CD4-positive, alpha-beta T cell (primary cell): Measurements from ENCODE around the gene RGS14. TPM values are rescaled to one million over a fixed set of nuclear protein-coding genes. Genes with fewer than 3 reads are reported as not detected.

Source experiments
- ATAC-seq: fragments of 200-7000 bp; cut with Tn5 transposase; one replicate; pipeline ENCODE4 v1.10.0; 2022; ENCODE audit warnings: mild to moderate bottlenecking; ENCODE audit not compliant: poor library complexity
- CTCF ChIA-PET: fragments of 350-600 bp; sonication (Branson Sonifier 250); formaldehyde crosslinking; loops from one replicate; lab custom pipeline; 2021; ENCODE audit warnings: antibody characterized with exemption, inconsistent platforms; lab: Charles Lee
- POLR2A ChIA-PET: fragments of 350-600 bp; sonication (Branson Sonifier 250); formaldehyde crosslinking; loops from one replicate; lab custom pipeline; 2021; ENCODE audit warnings: antibody characterized with exemption, inconsistent platforms; lab: Charles Lee
- DNase-seq, 14 experiments: peaks; one replicate each; pipeline ENCODE4 v3.0.0-alpha.2; 2013 to 2020; ENCODE audit warnings: mixed read lengths in 2 of 14
- H3K27ac ChIP-seq, 2 donors: one replicate each; pipeline versions ENCODE4 v1.5.1 to v1.7.0; 2013; ENCODE audit warnings: low read length in 2 of 2, low read depth in 1 of 2, mild to moderate bottlenecking in 1 of 2
- H3K27me3 ChIP-seq, 2 experiments: 1 replicate in 1 of 2; 2 replicates in 1 of 2; pipeline versions ENCODE4 v1.6.1 to v1.7.0; 2013; ENCODE audit warnings: low read length in 2 of 2, control low read depth in 1 of 2, mild to moderate bottlenecking in 1 of 2, moderate library complexity in 1 of 2; ENCODE audit not compliant: insufficient read depth in 2 of 2, control insufficient read depth in 1 of 2
- H3K36me3 ChIP-seq: one replicate; pipeline ENCODE4 v1.6.1; 2013; ENCODE audit warnings: low read length, control low read depth; ENCODE audit not compliant: insufficient read depth
- H3K4me1 ChIP-seq: one replicate; pipeline ENCODE4 v1.6.1; 2013; ENCODE audit warnings: low read length, control low read depth; ENCODE audit not compliant: insufficient read depth
- H3K4me3 ChIP-seq: one replicate; pipeline ENCODE4 v1.5.1; 2013; ENCODE audit warnings: mild to moderate bottlenecking, low read length, moderate library complexity
- H3K9me3 ChIP-seq, 2 experiments: 1 replicate in 1 of 2; 2 replicates in 1 of 2; pipeline versions ENCODE4 v1.6.1 to v1.7.0; 2013; ENCODE audit warnings: low read length in 2 of 2, mild to moderate bottlenecking in 2 of 2, control low read depth in 1 of 2, moderate library complexity in 1 of 2; ENCODE audit not compliant: control insufficient read depth in 1 of 2, insufficient read depth in 1 of 2
- H3K27ac Mint-ChIP-seq: one replicate; pipeline ENCODE4 v1.8.0; 2020; ENCODE audit warnings: mixed read lengths
- H3K27me3 Mint-ChIP-seq: one replicate; pipeline ENCODE4 v1.8.0; 2021; ENCODE audit warnings: mixed read lengths
- H3K36me3 Mint-ChIP-seq: one replicate; pipeline ENCODE4 v1.8.0; 2021; ENCODE audit warnings: low read depth, mixed read lengths
- H3K4me1 Mint-ChIP-seq: one replicate; pipeline ENCODE4 v1.8.0; 2021; ENCODE audit warnings: low read depth, mixed read lengths
- H3K4me3 Mint-ChIP-seq: one replicate; pipeline ENCODE4 v1.8.0; 2020; ENCODE audit warnings: mild to moderate bottlenecking, mixed read lengths
- H3K9me3 Mint-ChIP-seq: one replicate; pipeline ENCODE4 v1.8.0; 2020; ENCODE audit warnings: mixed read lengths
- intact Hi-C, 2 experiments: fragments of 100-400 bp; cut with DNase I in 1 of 2; cut with micrococcal nuclease in 1 of 2; formaldehyde crosslinking; loops; one replicate each; pipeline versions ENCODE4 v1.15.1 to v1.9.0; 2023 to 2025; cut with DNase I, micrococcal nuclease
- total RNA-seq, 174 experiments: library from RNA in 2 of 174; stranded (reverse) in 2 of 174; gene quantifications; one replicate each; pipeline ENCODE4 v1.2.3 and lab custom pipeline; 2021 to 2026
- TF ChIP-seq, protein P1 (sequence below): fragments of 200-600 bp; IDR thresholded peaks from one replicate; pipeline ENCODE4 v1.8.0; 2022; ENCODE audit warnings: antibody characterized with exemption, mild to moderate bottlenecking

Gene RGS14
- total RNA-seq, 2 experiments from 2014 or later, result 34.7 to 35.3 TPM

DNA sequence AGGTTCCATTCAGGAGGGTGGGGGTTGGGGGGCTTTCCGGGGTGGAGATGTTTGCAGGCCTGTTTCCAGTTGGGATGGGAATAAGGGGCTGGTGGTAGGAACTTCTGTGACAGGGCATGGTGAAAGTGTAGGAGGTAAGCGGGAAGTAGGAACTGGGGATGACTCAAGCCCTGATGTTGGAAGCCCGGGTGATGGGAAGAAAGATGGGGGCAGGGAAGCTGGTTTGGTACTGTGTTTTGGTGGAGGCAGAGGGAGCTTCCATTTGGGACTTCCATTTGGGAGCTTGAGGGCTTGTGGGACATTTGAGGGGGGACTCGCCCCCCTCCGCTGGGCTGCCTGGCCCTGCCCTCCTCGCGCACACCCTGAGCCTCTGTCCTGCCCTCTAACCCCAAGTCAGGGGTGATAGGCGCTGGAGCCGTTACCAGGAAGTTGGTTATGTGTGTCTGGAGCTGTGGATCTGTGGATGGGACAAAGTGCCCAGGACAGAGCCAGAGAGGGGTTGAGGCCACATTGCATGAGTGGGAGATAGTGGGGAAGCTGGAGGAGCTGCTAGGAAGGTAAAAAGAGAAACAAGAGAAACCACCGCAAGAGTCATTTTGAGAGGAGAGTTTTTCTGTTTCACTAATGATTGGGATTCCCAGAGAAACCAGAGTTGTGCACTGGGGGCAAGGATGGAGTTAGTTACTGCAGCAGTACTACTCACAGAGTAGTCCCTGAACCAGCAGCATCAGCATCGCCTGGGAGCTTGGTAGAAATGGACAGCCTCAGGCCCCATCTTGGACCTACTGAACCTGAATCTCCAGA lies 6.6 kb downstream of the RGS14 start:
- peaks cover 66% of the 10 kb centered on the region for H3K36me3 ChIP-seq
- H3K27me3 Mint-ChIP-seq, result no peaks in the 10 kb centered on the region
- ATAC-seq (no peak), DNase-seq (peak in 1 of 14 experiments; percentile 16)
- peak overlapping the region; percentile 22 to 29 for H3K27ac ChIP-seq
- H3K4me1 ChIP-seq, result peaks cover 82% of the 10 kb centered on the region
- peak overlapping the region; percentile 76 for H3K27ac Mint-ChIP-seq
- POLR2A ChIA-PET, result interaction anchor here (1.0 to 1.3 kb wide), 5 partner anchors 8 to 84 kb away, joined by 3 to 5 read pairs (median 4); partner anchors contain the start of genes LMAN2 and SLC34A1
- H3K4me3 ChIP-seq, result no peak overlapping the region
- intact Hi-C loops, result loop anchor here in 1 of 2 experiments (5.0 kb wide), 1 partner anchor 52 kb away; the partner anchor contains the start of gene MXD3
- TF ChIP-seq, protein P1, sequence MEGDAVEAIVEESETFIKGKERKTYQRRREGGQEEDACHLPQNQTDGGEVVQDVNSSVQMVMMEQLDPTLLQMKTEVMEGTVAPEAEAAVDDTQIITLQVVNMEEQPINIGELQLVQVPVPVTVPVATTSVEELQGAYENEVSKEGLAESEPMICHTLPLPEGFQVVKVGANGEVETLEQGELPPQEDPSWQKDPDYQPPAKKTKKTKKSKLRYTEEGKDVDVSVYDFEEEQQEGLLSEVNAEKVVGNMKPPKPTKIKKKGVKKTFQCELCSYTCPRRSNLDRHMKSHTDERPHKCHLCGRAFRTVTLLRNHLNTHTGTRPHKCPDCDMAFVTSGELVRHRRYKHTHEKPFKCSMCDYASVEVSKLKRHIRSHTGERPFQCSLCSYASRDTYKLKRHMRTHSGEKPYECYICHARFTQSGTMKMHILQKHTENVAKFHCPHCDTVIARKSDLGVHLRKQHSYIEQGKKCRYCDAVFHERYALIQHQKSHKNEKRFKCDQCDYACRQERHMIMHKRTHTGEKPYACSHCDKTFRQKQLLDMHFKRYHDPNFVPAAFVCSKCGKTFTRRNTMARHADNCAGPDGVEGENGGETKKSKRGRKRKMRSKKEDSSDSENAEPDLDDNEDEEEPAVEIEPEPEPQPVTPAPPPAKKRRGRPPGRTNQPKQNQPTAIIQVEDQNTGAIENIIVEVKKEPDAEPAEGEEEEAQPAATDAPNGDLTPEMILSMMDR, result no peak
- peaks cover 67% of the 10 kb centered on the region for H3K4me1 Mint-ChIP-seq
- no peaks in the 10 kb centered on the region for H3K9me3 Mint-ChIP-seq
- CTCF ChIA-PET, result interaction anchor here (1.6 kb wide), 1 partner anchor 26 kb away, joined by 3 read pairs; no protein-coding TSS in a partner anchor
- no peaks in the 10 kb centered on the region for H3K27me3 ChIP-seq
- no peaks in the 10 kb centered on the region for H3K9me3 ChIP-seq
- H3K4me3 Mint-ChIP-seq, result peak overlapping the region; percentile 65
- H3K36me3 Mint-ChIP-seq, result peaks cover 65% of the 10 kb centered on the region

DNA sequence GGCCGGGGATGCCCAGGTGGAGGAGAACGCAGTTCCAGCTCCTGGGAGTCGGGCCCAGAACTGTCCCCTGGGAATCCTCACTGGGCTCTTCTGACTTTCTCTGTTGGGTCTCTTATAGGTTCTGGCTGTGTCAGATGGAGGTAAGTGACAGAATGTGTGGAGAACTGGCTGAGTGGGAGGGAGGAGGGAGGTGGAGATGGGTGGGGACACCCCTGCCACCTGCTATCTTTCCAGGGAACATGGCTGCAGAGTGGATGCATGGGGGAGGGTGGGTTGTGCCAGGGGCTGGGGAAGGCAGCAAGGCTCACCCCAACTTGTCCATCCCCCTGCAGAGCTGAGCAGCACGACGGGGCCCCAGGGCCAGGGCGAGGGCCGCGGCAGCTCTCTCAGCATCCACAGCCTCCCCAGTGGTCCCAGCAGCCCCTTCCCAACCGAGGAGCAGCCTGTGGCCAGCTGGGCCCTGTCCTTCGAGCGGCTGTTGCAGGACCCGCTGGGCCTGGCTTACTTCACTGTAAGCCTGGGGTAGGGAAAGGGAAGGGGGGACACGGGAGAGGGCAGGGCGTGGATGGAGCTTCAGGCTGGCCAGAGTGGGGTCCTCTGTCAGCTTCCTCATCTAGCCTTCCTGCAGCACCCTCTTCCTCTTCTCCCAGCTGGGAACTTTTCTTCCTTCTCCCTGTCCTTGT lies 8.3 kb downstream of the RGS14 start:
- Histone ChIP-seq H3K4me1 (peaks cover 82% of the 10 kb centered on the region), H3K9me3 (no peaks in the 10 kb centered on the region), H3K27me3 (no peaks in the 10 kb centered on the region), H3K27ac (peak overlapping the region in 1 of 2 donors; percentile 15), H3K36me3 (peaks cover 68% of the 10 kb centered on the region), H3K4me3 (no peak overlapping the region)
- TF ChIP-seq, protein P1, result no peak
- DNase-seq (peak in 1 of 14 experiments; percentile 19), ATAC-seq (no peak)
- POLR2A ChIA-PET, result interaction anchor here (0.7 kb wide), 1 partner anchor 8 kb away, joined by 3 read pairs; no protein-coding TSS in a partner anchor
- peaks cover 61% of the 10 kb centered on the region for H3K4me1 Mint-ChIP-seq
- peaks cover 68% of the 10 kb centered on the region for H3K36me3 Mint-ChIP-seq
- intact Hi-C loops, result no loop called here
- CTCF ChIA-PET, result no interaction called here
- H3K27ac Mint-ChIP-seq, result no peak overlapping the region
- H3K27me3 Mint-ChIP-seq, result no peaks in the 10 kb centered on the region
- no peaks in the 10 kb centered on the region for H3K9me3 Mint-ChIP-seq
- H3K4me3 Mint-ChIP-seq, result no peak overlapping the region

DNA sequence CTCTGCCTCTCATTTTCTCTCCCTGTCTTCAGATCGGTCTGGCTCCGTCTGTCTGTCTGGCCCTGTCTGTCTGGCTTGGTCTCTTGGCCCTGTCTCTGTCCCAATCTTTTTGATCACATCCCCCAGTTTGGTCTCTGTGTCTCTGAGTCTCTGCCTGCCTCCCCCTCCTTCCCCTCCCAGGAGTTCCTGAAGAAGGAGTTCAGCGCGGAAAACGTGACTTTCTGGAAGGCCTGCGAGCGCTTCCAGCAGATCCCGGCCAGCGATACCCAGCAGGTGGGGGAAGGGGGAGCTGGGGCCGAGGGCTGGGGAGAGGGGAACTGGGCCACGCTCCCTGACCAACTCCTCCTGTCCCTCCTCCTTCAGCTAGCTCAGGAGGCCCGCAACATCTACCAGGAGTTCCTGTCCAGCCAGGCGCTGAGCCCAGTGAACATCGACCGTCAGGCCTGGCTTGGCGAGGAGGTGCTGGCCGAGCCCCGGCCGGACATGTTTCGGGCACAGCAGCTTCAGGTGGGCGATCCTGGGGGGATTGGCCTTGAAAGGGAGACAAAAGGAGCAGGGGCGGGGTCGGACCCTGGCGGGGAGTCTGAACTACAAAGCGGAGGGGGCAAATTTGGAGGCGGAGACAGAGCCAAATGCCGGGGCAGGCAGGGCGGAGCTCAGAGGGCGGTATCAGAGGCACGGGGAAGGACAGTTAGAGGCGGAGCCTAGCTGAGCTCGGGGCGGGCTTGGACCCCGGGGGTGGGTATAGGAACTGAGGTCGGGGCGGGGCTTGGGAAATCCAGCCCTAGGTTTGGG lies 9.0 kb downstream of the RGS14 start:
- ATAC-seq, result no peak
- Mint-ChIP-seq H3K27me3 (no peaks in the 10 kb centered on the region), H3K27ac (no peak overlapping the region), H3K36me3 (peaks cover 71% of the 10 kb centered on the region), H3K4me1 (peaks cover 59% of the 10 kb centered on the region), H3K9me3 (no peaks in the 10 kb centered on the region), H3K4me3 (no peak overlapping the region)
- H3K36me3 ChIP-seq, result peaks cover 68% of the 10 kb centered on the region
- intact Hi-C loops, result no loop called here
- TF ChIP-seq, protein P1, result no peak
- DNase-seq, result peak in 1 of 14 experiments; percentile 44
- CTCF ChIA-PET, result no interaction called here
- H3K4me1 ChIP-seq, result peaks cover 82% of the 10 kb centered on the region
- H3K9me3 ChIP-seq, result no peaks in the 10 kb centered on the region
- POLR2A ChIA-PET, result interaction anchor here (0.7 to 0.9 kb wide), 2 partner anchors 8 to 59 kb away, joined by 3 read pairs; no protein-coding TSS in a partner anchor
- no peaks in the 10 kb centered on the region for H3K27me3 ChIP-seq
- H3K4me3 ChIP-seq, result no peak overlapping the region
- H3K27ac ChIP-seq, result no peak overlapping the region
